GM19043 (cell line): ENCODE measurements around the gene ZBTB45.
"Not testable (repeated sequence)": the region's sequence is repeated elsewhere in the genome, so short reads cannot be mapped to it uniquely, and the experiment has no call there.

Experiments used
- ATAC-seq: cut with Tn5 transposase; IDR thresholded peaks from one replicate; pipeline ENCODE4 v1.9.1; 2021; ENCODE audit warnings: low read depth; ENCODE audit not compliant: unreplicated experiment

Gene ZBTB45

DNA sequence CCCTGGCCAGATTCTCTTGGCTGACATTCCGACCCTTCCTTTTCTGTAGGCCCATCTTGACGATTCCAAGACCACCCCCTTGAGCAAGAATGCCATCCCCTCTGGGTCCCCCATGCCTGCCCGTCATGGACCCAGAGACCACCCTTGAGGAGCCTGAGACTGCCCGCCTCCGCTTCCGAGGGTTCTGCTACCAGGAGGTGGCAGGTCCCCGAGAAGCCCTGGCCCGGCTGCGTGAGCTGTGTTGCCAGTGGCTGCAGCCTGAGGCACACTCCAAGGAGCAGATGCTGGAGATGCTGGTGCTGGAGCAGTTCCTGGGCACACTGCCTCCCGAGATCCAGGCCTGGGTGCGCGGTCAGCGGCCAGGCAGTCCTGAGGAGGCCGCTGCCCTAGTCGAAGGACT, 42.5 kb downstream of the ZBTB45 start:
- no peak for ATAC-seq

DNA sequence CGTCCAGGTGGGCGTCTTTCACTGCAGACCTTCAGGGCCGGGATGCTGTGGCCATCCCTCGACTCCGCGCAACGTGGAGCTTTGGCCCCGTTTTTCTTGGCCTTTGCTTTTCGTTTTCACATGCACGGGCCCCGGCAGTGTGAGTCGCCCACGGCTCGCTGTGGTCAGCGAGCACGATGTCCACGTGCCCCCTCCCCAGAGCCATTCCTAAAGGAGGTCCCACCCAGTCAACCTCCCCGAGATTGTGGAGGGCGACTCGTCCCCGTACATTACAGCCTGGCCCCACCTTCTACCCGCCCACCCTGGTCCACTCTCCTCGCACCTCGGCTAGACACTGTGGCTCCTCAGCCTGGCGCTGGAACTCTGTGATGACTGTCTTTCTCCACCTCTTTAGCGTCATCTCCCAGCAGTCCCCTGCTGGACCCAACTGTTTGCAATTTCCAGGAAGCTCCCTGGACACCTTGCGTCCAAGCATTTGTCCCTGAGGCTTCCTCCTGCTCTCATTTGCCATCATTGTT, 43.1 kb downstream of the ZBTB45 start:
- no peak for ATAC-seq

- peak; percentile 76 for ATAC-seq
These were observed 43.7 kb downstream of the ZBTB45 start, which contains the start of gene ZNF446 for GRCh38 chr19:58475714-58476497. Gene ZNF446 (plus strand): TSS chr19:58476352. CDS start chr19:58477219, 867 bp downstream.

- peak; percentile 4 for ATAC-seq
These were observed 44.5 kb downstream of the ZBTB45 start for GRCh38 chr19:58474997-58475713.

GRCh38 chr19:58474291-58474996, 45.2 kb downstream of the ZBTB45 start:
- ATAC-seq, result no peak

- no peak for ATAC-seq
These were observed 45.8 kb downstream of the ZBTB45 start for GRCh38 chr19:58473775-58474174.

GRCh38 chr19:58471736-58472135, 47.9 kb downstream of the ZBTB45 start:
- ATAC-seq, result no peak

DNA sequence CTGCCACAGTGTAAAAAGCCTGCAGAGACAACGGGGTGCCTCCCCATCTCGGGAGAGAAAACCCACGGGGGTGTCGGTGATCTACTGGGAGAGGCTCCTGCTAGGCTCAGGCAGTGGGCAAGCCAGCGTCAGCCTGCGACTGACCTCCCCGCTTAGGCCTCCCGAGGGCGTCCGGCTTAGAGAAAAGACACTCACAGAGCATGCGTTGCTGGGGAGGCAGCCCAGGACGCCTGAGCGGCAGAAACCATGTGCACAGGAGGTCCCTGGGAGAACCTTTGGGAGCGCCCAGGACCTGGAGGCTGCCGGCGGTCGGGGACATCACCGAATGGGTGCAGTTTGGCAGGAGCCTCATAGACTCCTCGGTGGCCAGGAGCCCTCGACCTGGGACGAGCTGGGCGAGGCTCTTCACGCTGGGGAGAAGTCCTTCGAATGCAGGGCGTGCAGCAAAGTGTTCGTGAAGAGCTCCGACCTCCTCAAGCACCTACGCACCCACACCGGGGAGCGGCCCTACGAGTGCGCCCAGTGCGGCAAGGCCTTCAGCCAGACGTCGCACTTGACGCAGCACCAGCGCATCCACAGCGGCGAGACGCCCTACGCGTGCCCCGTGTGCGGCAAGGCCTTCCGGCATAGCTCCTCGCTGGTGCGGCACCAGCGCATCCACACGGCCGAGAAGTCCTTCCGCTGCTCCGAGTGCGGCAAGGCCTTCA, 48.6 kb downstream of the ZBTB45 start:
- ATAC-seq, result not testable (repeated sequence)

DNA sequence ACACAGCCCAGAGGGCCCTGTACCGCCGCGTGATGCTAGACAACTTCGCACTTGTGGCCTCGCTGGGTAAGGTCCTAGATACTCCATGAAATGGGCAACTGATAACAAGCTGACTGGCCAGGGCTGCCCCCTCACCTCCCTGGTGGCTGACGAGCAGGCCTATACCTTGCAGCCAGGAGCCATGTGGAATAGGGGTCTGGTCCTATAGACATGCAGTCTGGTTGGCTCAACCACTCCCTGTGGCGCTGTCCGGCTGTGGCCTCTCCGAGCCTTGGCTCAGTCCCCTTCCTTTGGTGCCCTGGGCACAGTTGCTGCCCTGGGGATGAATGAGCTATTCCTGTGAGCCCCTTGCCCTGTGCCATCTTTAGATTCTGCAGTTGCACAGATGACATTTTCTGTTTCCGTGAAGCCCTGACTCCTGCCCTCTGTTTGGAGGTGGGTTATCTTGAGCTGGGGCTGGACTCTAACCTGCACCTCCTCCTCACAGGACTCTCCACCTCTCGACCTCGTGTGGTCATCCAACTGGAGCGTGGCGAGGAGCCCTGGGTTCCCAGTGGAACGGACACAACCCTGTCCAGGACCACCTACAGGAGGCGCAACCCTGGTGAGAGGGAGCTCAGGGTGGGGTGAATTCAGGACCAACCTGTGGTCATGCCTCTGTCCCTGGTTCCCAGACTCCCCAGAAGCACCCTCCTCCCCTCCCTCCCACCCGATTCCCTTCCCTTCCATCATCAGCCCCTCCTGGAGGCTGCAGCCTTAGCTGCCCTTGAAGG, 50.2 kb downstream of the ZBTB45 start:
- no peak for ATAC-seq

DNA sequence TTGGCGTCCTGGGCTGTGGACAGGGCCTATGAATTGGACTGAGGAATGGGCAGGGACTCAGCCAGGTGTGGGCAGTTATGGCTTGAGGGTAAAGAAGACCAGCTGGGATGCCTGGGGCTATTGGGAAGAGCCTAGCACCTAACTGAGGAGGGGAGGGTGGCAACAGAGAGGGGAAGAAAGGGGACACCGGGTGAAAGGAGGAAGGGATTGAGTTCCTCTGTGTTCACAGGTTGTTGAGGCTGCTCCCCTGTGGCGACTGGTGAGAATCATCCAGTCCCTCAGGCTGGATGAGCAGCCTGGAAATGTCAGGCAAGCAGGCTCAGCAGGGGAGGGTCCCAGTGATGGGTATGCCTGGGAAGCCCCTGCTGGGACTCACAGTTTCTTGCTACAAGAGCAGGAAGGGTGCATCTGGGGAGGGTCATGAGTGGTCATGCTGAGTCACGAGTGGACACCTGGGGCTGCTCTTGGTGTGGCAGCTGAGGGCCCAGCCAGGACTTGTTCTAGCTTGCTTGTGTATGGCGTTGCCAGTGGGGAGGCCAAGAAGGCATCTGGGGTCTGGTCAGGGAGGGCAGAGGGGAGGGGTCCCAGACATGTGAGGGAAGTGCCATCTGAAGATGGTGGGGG, 51.3 kb downstream of the ZBTB45 start:
- ATAC-seq, result no peak

- peak; percentile 91 for ATAC-seq
These were observed 52.6 kb downstream of the ZBTB45 start, which contains the start of gene ZNF324 for GRCh38 chr19:58466760-58467589. Gene ZNF324 (plus strand): TSS chr19:58467080. CDS start chr19:58469186, 2,106 bp downstream.

DNA sequence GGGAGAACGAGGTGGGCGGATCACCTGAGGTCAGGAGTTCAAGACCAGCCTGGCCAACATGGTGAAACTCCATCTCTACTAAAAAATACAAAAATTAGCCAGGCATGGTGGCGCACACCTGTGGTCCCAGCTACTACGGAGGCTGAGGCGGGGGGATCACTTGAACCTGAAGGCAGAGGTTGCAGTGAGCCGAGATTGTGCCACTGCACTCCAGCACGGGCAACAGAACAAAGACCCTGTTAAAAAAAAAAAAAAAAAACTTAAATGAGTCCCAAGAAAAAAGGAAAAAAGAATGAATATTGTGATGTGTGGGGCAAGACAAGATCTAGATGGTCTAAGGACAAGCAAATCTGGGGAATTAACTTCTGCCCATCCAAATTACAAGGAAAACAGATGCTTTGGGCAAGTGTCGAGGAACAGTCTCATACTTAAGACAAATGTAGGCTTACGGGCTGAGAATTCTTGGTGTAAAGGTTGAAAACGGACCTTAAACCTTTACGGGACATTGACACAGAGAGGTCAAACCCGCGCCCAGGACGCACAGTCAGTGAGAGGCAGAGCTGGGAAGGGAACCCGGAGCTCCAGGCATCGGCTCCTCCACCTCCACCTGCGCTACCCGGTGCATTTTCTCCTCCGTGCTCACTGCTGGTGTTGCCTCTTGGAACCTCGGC, 53.4 kb downstream of the ZBTB45 start:
- ATAC-seq, result no peak
